HepG2 (cell line): ENCODE data around the gene TAS1R3. TPM values are rescaled to one million over a fixed set of nuclear protein-coding genes. Genes with fewer than 3 reads are reported as not detected.

Source experiments
- ELF4 ChIP-seq: sonication (generic); formaldehyde crosslinking; IDR thresholded peaks from 2 replicates; pipeline ENCODE4 v1.5.0; 2020; ENCODE audit warnings: missing genetic modification reagents, mild to moderate bottlenecking, moderate library complexity, borderline replicate concordance
- FOXO1 ChIP-seq: sonication (generic); formaldehyde crosslinking; IDR thresholded peaks from 2 replicates; pipeline ENCODE4 v1.4.0; 2020; ENCODE audit warnings: missing genetic modification reagents
- IKZF4 ChIP-seq: sonication (generic); formaldehyde crosslinking; IDR thresholded peaks from 2 replicates; pipeline ENCODE4 v1.5.1; 2020; ENCODE audit warnings: borderline replicate concordance, mild to moderate bottlenecking, low read depth, missing genetic modification reagents; ENCODE audit errors: not compliant biosample characterization
- MYPOP ChIP-seq: sonication (generic); formaldehyde crosslinking; IDR thresholded peaks from 2 replicates; pipeline ENCODE4 v1.8.1; 2023; ENCODE audit warnings: mild to moderate bottlenecking, moderate library complexity, missing genetic modification reagents
- PATZ1 ChIP-seq: sonication (generic); formaldehyde crosslinking; IDR thresholded peaks from 2 replicates; pipeline ENCODE4 v1.4.0; 2020; ENCODE audit warnings: missing genetic modification reagents
- PPARG ChIP-seq: conservative IDR thresholded peaks from 2 replicates; pipeline ENCODE4 v1.6.1; 2016; ENCODE audit warnings: missing biosample characterization, missing genetic modification reagents
- PTBP1 ChIP-seq: fragments of 200-400 bp; formaldehyde crosslinking; IDR thresholded peaks from 2 replicates; pipeline ENCODE4 v1.6.1; 2018; ENCODE audit warnings: low read length, low read depth; ENCODE audit not compliant: poor library complexity, severe bottlenecking
- TRAFD1 ChIP-seq: sonication (generic); formaldehyde crosslinking; IDR thresholded peaks from 2 replicates; pipeline ENCODE4 v1.5.1; 2020; ENCODE audit warnings: missing genetic modification reagents, mild to moderate bottlenecking, borderline replicate concordance
- ZBTB43 ChIP-seq: sonication (generic); formaldehyde crosslinking; conservative IDR thresholded peaks from 2 replicates; pipeline ENCODE4 v1.4.0; 2020; ENCODE audit warnings: missing genetic modification reagents
- ZBTB7A ChIP-seq: sonication (generic); formaldehyde crosslinking; IDR thresholded peaks from 2 replicates; pipeline ENCODE4 v1.8.0; 2022; ENCODE audit warnings: mild to moderate bottlenecking, missing genetic modification reagents
- ZNF329 ChIP-seq: sonication (generic); formaldehyde crosslinking; IDR thresholded peaks from 2 replicates; pipeline ENCODE4 v1.9.0; 2021; ENCODE audit warnings: low read depth, mild to moderate bottlenecking, missing genetic modification reagents
- ZNF451 ChIP-seq: sonication (generic); formaldehyde crosslinking; IDR thresholded peaks from 2 replicates; pipeline ENCODE4 v1.5.0; 2020; ENCODE audit warnings: mild to moderate bottlenecking, missing genetic modification reagents
- ZNF543 ChIP-seq: sonication (generic); formaldehyde crosslinking; IDR thresholded peaks from 2 replicates; pipeline ENCODE4 v1.4.0; 2020; ENCODE audit warnings: mild to moderate bottlenecking, missing genetic modification reagents
- ZNF670 ChIP-seq: sonication (generic); formaldehyde crosslinking; IDR thresholded peaks from 2 replicates; pipeline ENCODE4 v1.8.0; 2022; ENCODE audit warnings: mild to moderate bottlenecking, missing genetic modification reagents, borderline replicate concordance
- polyA plus RNA-seq, 8 experiments: library from polyadenylated mRNA; depleted of rRNA in 3 of 8; stranded (reverse) in 7 of 8; unstranded in 1 of 8; fragments of >200 nt; fragmentation: Illumina TruSeq in 4 of 8; extraction: Trizol in 4 of 8; gene quantifications; 2 replicates each; pipeline versions ENCODE4 v1.2.1 to v1.2.3, GENCODE V29; 2011 to 2016; ENCODE audit warnings: low read depth in 4 of 8, missing spikeins in 1 of 8, mixed read lengths in 1 of 8; ENCODE audit not compliant: insufficient read depth in 1 of 8
- total RNA-seq, 5 experiments: library from RNA; depleted of rRNA; stranded (reverse); fragments of >200 nt; fragmentation: Illumina TruSeq; extraction: Trizol; gene quantifications; 2 replicates each; pipeline ENCODE4 v1.2.3, GENCODE V29; 2016; ENCODE audit warnings: low read depth in 1 of 5
- TF ChIP-seq, protein P1 (sequence below): sonication (generic); formaldehyde crosslinking; IDR thresholded peaks from 2 replicates; pipeline ENCODE4 v1.5.0; 2020; ENCODE audit warnings: missing genetic modification reagents
- TF ChIP-seq, protein P2 (sequence below): sonication (generic); formaldehyde crosslinking; IDR thresholded peaks from 2 replicates; pipeline ENCODE4 v1.4.0; 2020; ENCODE audit warnings: low read depth, mild to moderate bottlenecking, missing genetic modification reagents

The TAS1R3 gene
- total and polyA plus RNA-seq, 2 of the 13 experiments (the other 11 are each of a cell fraction or from before 2014, with no cell fraction given): 0.13 to 0.15 TPM

GRCh38 chr1:1291548-1292441, 39.3 kb upstream of the TAS1R3 start (continued):
- TF ChIP-seq MYPOP (no peak; the same call in 1 of the 2 replicates), FOXO1 (peak; percentile 10; the same call in 1 of the 2 replicates), ELF4 (CRISPR knock-in tag) (no peak), TRAFD1 (CRISPR knock-in tag) (no peak), ZNF329 (CRISPR knock-in tag) (no peak), ZNF543 (CRISPR knock-in tag) (no peak), ZNF670 (no peak), ZBTB43 (CRISPR knock-in tag) (no peak), PTBP1 (no peak), IKZF4 (CRISPR knock-in tag) (no peak), ZBTB7A (CRISPR knock-in tag) (no peak), ZNF451 (no peak), PPARG (CRISPR knock-in tag) (no peak), PATZ1 (CRISPR knock-in tag) (peak; percentile 66)
- TF ChIP-seq, protein P1, sequence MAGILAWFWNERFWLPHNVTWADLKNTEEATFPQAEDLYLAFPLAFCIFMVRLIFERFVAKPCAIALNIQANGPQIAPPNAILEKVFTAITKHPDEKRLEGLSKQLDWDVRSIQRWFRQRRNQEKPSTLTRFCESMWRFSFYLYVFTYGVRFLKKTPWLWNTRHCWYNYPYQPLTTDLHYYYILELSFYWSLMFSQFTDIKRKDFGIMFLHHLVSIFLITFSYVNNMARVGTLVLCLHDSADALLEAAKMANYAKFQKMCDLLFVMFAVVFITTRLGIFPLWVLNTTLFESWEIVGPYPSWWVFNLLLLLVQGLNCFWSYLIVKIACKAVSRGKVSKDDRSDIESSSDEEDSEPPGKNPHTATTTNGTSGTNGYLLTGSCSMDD (CRISPR knock-in tag): no peak
- TF ChIP-seq, protein P2, sequence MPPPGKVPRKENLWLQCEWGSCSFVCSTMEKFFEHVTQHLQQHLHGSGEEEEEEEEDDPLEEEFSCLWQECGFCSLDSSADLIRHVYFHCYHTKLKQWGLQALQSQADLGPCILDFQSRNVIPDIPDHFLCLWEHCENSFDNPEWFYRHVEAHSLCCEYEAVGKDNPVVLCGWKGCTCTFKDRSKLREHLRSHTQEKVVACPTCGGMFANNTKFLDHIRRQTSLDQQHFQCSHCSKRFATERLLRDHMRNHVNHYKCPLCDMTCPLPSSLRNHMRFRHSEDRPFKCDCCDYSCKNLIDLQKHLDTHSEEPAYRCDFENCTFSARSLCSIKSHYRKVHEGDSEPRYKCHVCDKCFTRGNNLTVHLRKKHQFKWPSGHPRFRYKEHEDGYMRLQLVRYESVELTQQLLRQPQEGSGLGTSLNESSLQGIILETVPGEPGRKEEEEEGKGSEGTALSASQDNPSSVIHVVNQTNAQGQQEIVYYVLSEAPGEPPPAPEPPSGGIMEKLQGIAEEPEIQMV (CRISPR knock-in tag): no peak; the same call in 1 of the 2 replicates
